Liver (tissue), 9 donors: ENCODE measurements around the gene TRPM6. TPM values are rescaled to one million over a fixed set of nuclear protein-coding genes. Genes with fewer than 3 reads are reported as not detected.

Experiments used
- DNase-seq: peaks from one replicate; pipeline ENCODE4 v3.0.0-alpha.2; 2017; ENCODE audit warnings: low spot score
- H3K27ac ChIP-seq, 2 donors: one replicate each; pipeline ENCODE4 v1.7.0; 2013; ENCODE audit warnings: inconsistent platforms in 2 of 2, low read length in 2 of 2, control low read depth in 1 of 2, low read depth in 1 of 2, mild to moderate bottlenecking in 1 of 2
- H3K27me3 ChIP-seq, 4 donors: one replicate each; pipeline versions ENCODE4 v1.6.1 to v1.7.0; 2013; ENCODE audit warnings: low read length in 3 of 4, inconsistent platforms in 1 of 4, mild to moderate bottlenecking in 1 of 4, moderate library complexity in 1 of 4; ENCODE audit not compliant: control insufficient read depth in 4 of 4, insufficient read depth in 4 of 4
- H3K36me3 ChIP-seq, 4 donors: one replicate each; pipeline versions ENCODE4 v1.6.1 to v1.7.0; 2013; ENCODE audit warnings: low read length in 3 of 4, mild to moderate bottlenecking in 3 of 4, low read depth in 1 of 4, moderate library complexity in 1 of 4; ENCODE audit not compliant: control insufficient read depth in 4 of 4, insufficient read depth in 3 of 4
- H3K4me1 ChIP-seq, 4 donors: one replicate each; pipeline versions ENCODE4 v1.6.1 to v1.7.0; 2013; ENCODE audit warnings: low read length in 3 of 4, mild to moderate bottlenecking in 3 of 4, moderate library complexity in 1 of 4; ENCODE audit not compliant: control insufficient read depth in 4 of 4, insufficient read depth in 4 of 4
- H3K4me3 ChIP-seq, 3 donors: one replicate each; pipeline versions ENCODE4 v1.6.1 to v1.7.0; 2013; ENCODE audit warnings: low read length in 3 of 3, control low read depth in 1 of 3, low read depth in 1 of 3, mild to moderate bottlenecking in 1 of 3
- H3K9ac ChIP-seq, 2 donors: one replicate each; pipeline ENCODE4 v1.7.0; 2013; ENCODE audit warnings: low read length in 2 of 2, mild to moderate bottlenecking in 2 of 2, moderate library complexity in 2 of 2, control low read depth in 1 of 2, low read depth in 1 of 2
- H3K9me3 ChIP-seq, 4 donors: one replicate each; pipeline versions ENCODE4 v1.6.1 to v1.7.0; 2013; ENCODE audit warnings: low read length in 3 of 4; ENCODE audit not compliant: control insufficient read depth in 4 of 4
- ATF3 ChIP-seq: IDR thresholded peaks from 2 replicates; pipeline ENCODE4 v1.6.1; 2016; ENCODE audit warnings: antibody characterized with exemption
- CTCF ChIP-seq: fragments of 150-350 bp; IDR thresholded peaks from 2 replicates; pipeline ENCODE4 v1.5.1; 2017; ENCODE audit warnings: improper control_type of control experiment, low read depth, low read length; ENCODE audit not compliant: missing input control
- EGR1 ChIP-seq, 2 donors: IDR thresholded peaks; 2 replicates each; pipeline ENCODE4 v1.6.1; 2016 to 2018; ENCODE audit warnings: antibody characterized with exemption in 2 of 2, low read depth in 2 of 2
- FOXA1 ChIP-seq: IDR thresholded peaks from 2 replicates; pipeline ENCODE4 v1.6.1; 2016; ENCODE audit warnings: antibody characterized with exemption
- FOXA2 ChIP-seq: IDR thresholded peaks from 2 replicates; pipeline ENCODE4 v1.6.1; 2016; ENCODE audit warnings: antibody characterized with exemption
- GABPA ChIP-seq, 2 donors: IDR thresholded peaks in 1 of 2; conservative IDR thresholded peaks in 1 of 2; 2 replicates each; pipeline ENCODE4 v1.6.1; 2016; ENCODE audit warnings: antibody characterized with exemption in 2 of 2, mild to moderate bottlenecking in 1 of 2, moderate library complexity in 1 of 2
- HNF4A ChIP-seq, 2 donors: conservative IDR thresholded peaks; 2 replicates each; pipeline ENCODE4 v1.6.1; 2016; ENCODE audit warnings: antibody characterized with exemption in 2 of 2, mild to moderate bottlenecking in 2 of 2
- HNF4G ChIP-seq: IDR thresholded peaks from 2 replicates; pipeline ENCODE4 v1.6.1; 2016; ENCODE audit warnings: antibody characterized with exemption
- JUND ChIP-seq, 2 donors: IDR thresholded peaks; 2 replicates each; pipeline ENCODE4 v1.6.1; 2016; ENCODE audit warnings: antibody characterized with exemption in 2 of 2
- MAX ChIP-seq: IDR thresholded peaks from 2 replicates; pipeline ENCODE4 v1.6.1; 2016; ENCODE audit warnings: antibody characterized with exemption
- NR2F2 ChIP-seq: IDR thresholded peaks from 2 replicates; pipeline ENCODE4 v1.6.1; 2016; ENCODE audit warnings: antibody characterized with exemption
- RAD21 ChIP-seq, 2 donors: IDR thresholded peaks; 2 replicates each; pipeline ENCODE4 v1.6.1; 2016; ENCODE audit warnings: antibody characterized with exemption in 2 of 2, mild to moderate bottlenecking in 2 of 2
- REST ChIP-seq: IDR thresholded peaks from 2 replicates; pipeline ENCODE4 v1.6.1; 2016; ENCODE audit warnings: antibody characterized with exemption, mild to moderate bottlenecking
- RXRA ChIP-seq, 2 donors: IDR thresholded peaks; 2 replicates each; pipeline ENCODE4 v1.6.1; 2017 to 2018; ENCODE audit warnings: antibody characterized with exemption in 2 of 2, mild to moderate bottlenecking in 1 of 2
- SP1 ChIP-seq: IDR thresholded peaks from 2 replicates; pipeline ENCODE4 v1.6.1; 2018; ENCODE audit warnings: antibody characterized with exemption, mild to moderate bottlenecking
- TAF1 ChIP-seq: conservative IDR thresholded peaks from 2 replicates; pipeline ENCODE4 v1.6.1; 2016; ENCODE audit warnings: antibody characterized with exemption, mild to moderate bottlenecking
- YY1 ChIP-seq: IDR thresholded peaks from 2 replicates; pipeline ENCODE4 v1.6.1; 2016; ENCODE audit warnings: antibody characterized with exemption, mild to moderate bottlenecking
- ZBTB33 ChIP-seq: IDR thresholded peaks from 2 replicates; pipeline ENCODE4 v1.6.1; 2016; ENCODE audit warnings: antibody characterized with exemption
- WGBS: extraction: QIAGEN DNeasy Blood & Tissue Kit; methylation state at CpG from one replicate; pipeline ENCODE4 v1.1.7; 2013; 5-methylcytosine and 5-hydroxymethylcytosine counted together
- polyA plus RNA-seq, 2 donors: library from polyadenylated mRNA; stranded (reverse) in 1 of 2; unstranded in 1 of 2; fragments of 200-250 nt in 1 of 2; fragments of >200 nt in 1 of 2; fragmentation: Nextera tagmentation in 1 of 2; extraction: Ambion mirVana in 1 of 2; gene quantifications; one replicate each; pipeline versions ENCODE4 v1.2.1 to v1.2.3, GENCODE V29; 2013 to 2015
- total RNA-seq, 2 donors: library from RNA; depleted of rRNA; stranded (reverse); fragments of >200 nt; gene quantifications; one replicate each; pipeline ENCODE4 v1.2.3, GENCODE V29; 2014
- donor health status: healthy.
- donor health status: healthy.
- donor health status: healthy.
- donor health status: healthy.
- donor health status: healthy.

TRPM6 gene
- total and polyA plus RNA-seq, 4 donors = 0.05 to 0.67 (median 0.10) TPM

- Histone ChIP-seq H3K9me3 (no peaks in the 10 kb centered on the region), H3K4me3 (no peak overlapping the region), H3K4me1 (no peaks in the 10 kb centered on the region), H3K36me3 (no peaks in the 10 kb centered on the region), H3K27me3 (no peaks in the 10 kb centered on the region), H3K27ac (no peak overlapping the region), H3K9ac (no peak overlapping the region)
- no peak for DNase-seq
- 67% methylated on average over 6 of the region's 6 CpGs for WGBS
- TF ChIP-seq GABPA (IDR thresholded peaks at IDR 0.05 in 1 of 2, conservative IDR thresholded peaks at IDR 0.05 in 1 of 2) (no peak), ZBTB33 (no peak), FOXA1 (no peak), TAF1 (no peak), REST (no peak), RAD21 (IDR thresholded peaks at IDR 0.05) (no peak), HNF4A (conservative IDR thresholded peaks at IDR 0.05) (no peak), MAX (no peak), FOXA2 (no peak), YY1 (no peak), JUND (IDR thresholded peaks at IDR 0.05) (no peak), HNF4G (no peak), NR2F2 (no peak), ATF3 (no peak), SP1 (no peak), CTCF (no peak), EGR1 (IDR thresholded peaks at IDR 0.05; ENCODE audit: low read depth in 2 of 2) (no peak), RXRA (IDR thresholded peaks at IDR 0.05) (no peak)
Measured at GRCh38 chr9:74846766-74847165, 41.0 kb downstream of the TRPM6 start.
